Kidney capillary endothelial cell (primary cell): ENCODE measurements around the gene DEXI.

Experiments used
- DNase-seq: peaks from one replicate; pipeline ENCODE4 v3.0.0-alpha.2; 2018; ENCODE audit warnings: low spot score

Gene DEXI

GRCh38 chr16:10942352-10943063 is at the start of gene DEXI:
Gene DEXI (minus strand): TSS chr16:10942468. CDS start chr16:10942005, 463 bp downstream.
- DNase-seq, result peak; percentile 90

GRCh38 chr16:10990378-10990777 is 48.1 kb upstream of the DEXI start:
- DNase-seq, result no peak

- no peak for DNase-seq
These were observed 47.3 kb upstream of the DEXI start for GRCh38 chr16:10989559-10989958.

GRCh38 chr16:10988879-10989278 is 46.6 kb upstream of the DEXI start:
- no peak for DNase-seq

GRCh38 chr16:10988164-10988803 is 46.0 kb upstream of the DEXI start:
- no peak for DNase-seq

- no peak for DNase-seq
These were observed 45.3 kb upstream of the DEXI start for GRCh38 chr16:10987361-10988163.

GRCh38 chr16:10984509-10984908 is 42.2 kb upstream of the DEXI start:
- DNase-seq, result no peak

- DNase-seq, result no peak
These were observed 40.9 kb upstream of the DEXI start for GRCh38 chr16:10983159-10983558.

- DNase-seq, result peak; percentile 71
These were observed 40.3 kb upstream of the DEXI start for GRCh38 chr16:10982465-10983150.

- DNase-seq, result no peak
These were observed 39.5 kb upstream of the DEXI start for GRCh38 chr16:10981697-10982216.

GRCh38 chr16:10980813-10981212 is 38.5 kb upstream of the DEXI start:
- no peak for DNase-seq

- no peak for DNase-seq
These were observed 37.7 kb upstream of the DEXI start for GRCh38 chr16:10979717-10980601.

- DNase-seq, result no peak
These were observed 36.7 kb upstream of the DEXI start for GRCh38 chr16:10978871-10979446.

- DNase-seq, result no peak
These were observed 35.9 kb upstream of the DEXI start for GRCh38 chr16:10978124-10978523.

GRCh38 chr16:10976634-10977033 is 34.4 kb upstream of the DEXI start:
- DNase-seq, result no peak

- DNase-seq, result no peak
These were observed 30.7 kb upstream of the DEXI start for GRCh38 chr16:10972819-10973464.

GRCh38 chr16:10972108-10972818 is 30.0 kb upstream of the DEXI start:
- DNase-seq, result no peak

GRCh38 chr16:10971560-10971961 is 29.3 kb upstream of the DEXI start:
- DNase-seq, result peak; percentile 61

- DNase-seq, result no peak
These were observed 27.8 kb upstream of the DEXI start for GRCh38 chr16:10970065-10970464.

- DNase-seq, result no peak
These were observed 27.3 kb upstream of the DEXI start for GRCh38 chr16:10969615-10970014.
